Activated CD4-positive, alpha-beta memory T cell treated with anti-CD3 and anti-CD28 coated beads, Interleukin-2, amount 10 ng/mL, durations not matched to agents 7 days and 5 days (primary cell): ENCODE data around the gene ARHGEF3. TPM values are rescaled to one million over a fixed set of nuclear protein-coding genes. Genes with fewer than 3 reads are reported as not detected.
A peak's percentile ranks its signal among the peaks of the same experiment; 100 is the strongest.

Experiments
- CTCF ChIA-PET: fragments of 350-600 bp; sonication (Branson Sonifier 250); formaldehyde crosslinking; loops from one replicate; lab custom pipeline; 2021; ENCODE audit warnings: antibody characterized with exemption, inconsistent platforms; lab: Charles Lee
- POLR2A ChIA-PET: fragments of 350-600 bp; sonication (Branson Sonifier 250); formaldehyde crosslinking; loops from one replicate; lab custom pipeline; 2021; ENCODE audit warnings: antibody characterized with exemption; lab: Charles Lee
- DNase-seq: peaks from one replicate; pipeline ENCODE4 v3.0.0-alpha.2; 2020
- H3K27ac Mint-ChIP-seq: one replicate; pipeline ENCODE4 v1.8.0; 2021; ENCODE audit warnings: mild to moderate bottlenecking, mixed read lengths
- H3K27me3 Mint-ChIP-seq: one replicate; pipeline ENCODE4 v1.8.0; 2021; ENCODE audit warnings: mixed read lengths
- H3K36me3 Mint-ChIP-seq: one replicate; pipeline ENCODE4 v1.8.0; 2021; ENCODE audit warnings: low read depth, mixed read lengths
- H3K4me1 Mint-ChIP-seq: one replicate; pipeline ENCODE4 v1.8.0; 2021; ENCODE audit warnings: mixed read lengths
- H3K4me3 Mint-ChIP-seq: one replicate; pipeline ENCODE4 v1.8.0; 2021; ENCODE audit warnings: mild to moderate bottlenecking, mixed read lengths
- H3K9me3 Mint-ChIP-seq: one replicate; pipeline ENCODE4 v1.8.0; 2021; ENCODE audit warnings: mixed read lengths
- total RNA-seq, 2 experiments: library from RNA; stranded (reverse); gene quantifications; one replicate each; pipeline ENCODE4 v1.2.3, GENCODE V29; 2021

ARHGEF3 gene
- total RNA-seq, 2 experiments from 2014 or later: 71.3 TPM

DNA sequence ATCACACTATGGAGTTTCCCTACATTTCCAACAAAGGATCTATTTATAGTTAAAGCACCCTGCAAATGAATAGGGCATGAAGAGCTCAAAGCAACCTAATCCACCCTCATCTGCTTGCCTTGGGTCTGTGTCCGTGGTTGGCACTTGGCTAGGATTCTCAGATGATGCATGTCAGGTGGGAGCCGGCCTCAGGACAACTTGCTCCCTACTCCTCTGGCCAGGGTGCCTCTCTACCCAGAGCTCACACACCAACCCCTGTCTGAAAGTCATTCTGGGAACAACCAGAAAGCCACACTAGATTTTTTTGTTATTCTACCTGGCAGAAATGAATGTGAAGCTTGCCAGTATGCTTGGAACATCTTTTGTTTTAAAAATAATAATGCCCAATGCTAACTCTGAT, 13.2 kb downstream of the ARHGEF3 start:
- Mint-ChIP-seq H3K9me3 (no peaks in the 10 kb centered on the region), H3K36me3 (peaks cover 32% of the 10 kb centered on the region), H3K4me3 (peak overlapping the region; percentile 19), H3K27ac (peak overlapping the region; percentile 93), H3K27me3 (no peaks in the 10 kb centered on the region), H3K4me1 (peaks cover 90% of the 10 kb centered on the region)
- ChIA-PET POLR2A (interaction anchor here (0.6 to 5.4 kb wide), 13 partner anchors 11 to 768 kb away, joined by 3 to 140 read pairs (median 7); partner anchors contain the start of genes ARHGEF3, PDE12 and TASOR), CTCF (interaction anchor here (0.6 to 4.6 kb wide), 9 partner anchors 9 to 128 kb away, joined by 4 to 111 read pairs (median 6); partner anchors contain the start of genes ARHGEF3 and TASOR)
- DNase-seq: no peak

DNA sequence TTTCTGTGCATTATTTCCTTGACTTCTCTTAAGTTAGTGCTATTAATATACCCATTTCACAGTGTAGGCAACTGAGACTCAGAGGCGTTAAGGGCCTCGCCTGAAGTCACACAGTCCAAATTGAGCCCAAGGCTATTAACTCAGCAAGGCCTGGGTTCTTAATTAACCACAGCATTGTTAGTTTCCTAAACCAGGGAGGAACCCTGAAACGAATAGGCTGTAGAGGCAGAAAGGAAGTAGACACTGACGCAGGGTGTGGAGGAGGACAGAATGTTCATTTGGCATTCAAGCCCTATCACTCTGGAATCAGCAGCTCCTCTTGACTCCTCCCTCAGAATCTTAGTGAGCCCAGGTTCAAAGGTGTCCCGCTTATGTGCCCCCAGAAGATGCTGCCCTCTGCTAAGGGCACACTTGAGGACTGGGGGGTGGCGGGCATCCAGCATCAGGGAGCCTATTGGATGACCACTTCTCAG, 13.9 kb downstream of the ARHGEF3 start:
- DNase-seq: peak; percentile 33
- ChIA-PET POLR2A (interaction anchor here (1.2 to 5.4 kb wide), 8 partner anchors 12 to 129 kb away, joined by 3 to 140 read pairs (median 9); partner anchors contain the start of gene ARHGEF3), CTCF (interaction anchor here (1.3 to 4.6 kb wide), 4 partner anchors 12 to 129 kb away, joined by 6 to 111 read pairs (median 8); partner anchors contain the start of gene ARHGEF3)
- Mint-ChIP-seq H3K4me1 (peaks cover 97% of the 10 kb centered on the region), H3K9me3 (no peaks in the 10 kb centered on the region), H3K27ac (peak overlapping the region; percentile 93), H3K4me3 (peak overlapping the region; percentile 19), H3K27me3 (no peaks in the 10 kb centered on the region), H3K36me3 (peaks cover 30% of the 10 kb centered on the region)

DNA sequence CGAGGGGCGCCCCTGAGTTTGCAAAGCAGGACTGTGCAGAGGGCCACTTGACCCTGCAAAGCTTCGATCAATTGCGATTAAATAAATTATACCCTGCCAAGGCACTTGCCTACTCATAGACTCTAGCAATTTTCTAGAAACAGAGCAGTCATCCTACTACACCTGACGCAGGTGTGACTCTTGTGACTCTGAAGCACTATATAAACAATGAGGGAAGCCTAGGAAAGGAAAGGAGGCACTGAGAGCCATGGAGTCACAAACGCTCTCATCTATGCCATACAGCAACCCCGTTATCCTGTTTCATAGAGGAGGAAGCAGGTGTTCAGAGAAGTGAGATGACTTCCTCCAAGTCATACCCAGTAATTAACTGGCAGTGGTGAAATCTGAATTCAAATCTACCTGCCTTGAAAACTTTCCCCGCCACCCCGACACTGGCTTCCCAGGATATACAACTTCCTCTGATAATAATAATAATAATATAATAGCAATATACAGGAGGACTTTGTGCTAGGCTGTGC, 14.4 kb downstream of the ARHGEF3 start:
- ChIA-PET POLR2A (interaction anchor here (1.7 to 6.2 kb wide), 7 partner anchors 11 to 129 kb away, joined by 9 to 168 read pairs (median 25); partner anchors contain the start of genes ARHGEF3 and TASOR), CTCF (interaction anchor here (3.6 to 6.2 kb wide), 3 partner anchors 12 to 33 kb away, joined by 14 to 118 read pairs (median 111); partner anchors contain the start of gene ARHGEF3)
- H3K9me3 Mint-ChIP-seq: no peaks in the 10 kb centered on the region
- DNase-seq: no peak
- H3K4me1 Mint-ChIP-seq: peaks cover 99% of the 10 kb centered on the region
- no peaks in the 10 kb centered on the region for H3K27me3 Mint-ChIP-seq
- H3K4me3 Mint-ChIP-seq: peak overlapping the region; percentile 26
- H3K27ac Mint-ChIP-seq: peak overlapping the region; percentile 93
- peaks cover 33% of the 10 kb centered on the region for H3K36me3 Mint-ChIP-seq

DNA sequence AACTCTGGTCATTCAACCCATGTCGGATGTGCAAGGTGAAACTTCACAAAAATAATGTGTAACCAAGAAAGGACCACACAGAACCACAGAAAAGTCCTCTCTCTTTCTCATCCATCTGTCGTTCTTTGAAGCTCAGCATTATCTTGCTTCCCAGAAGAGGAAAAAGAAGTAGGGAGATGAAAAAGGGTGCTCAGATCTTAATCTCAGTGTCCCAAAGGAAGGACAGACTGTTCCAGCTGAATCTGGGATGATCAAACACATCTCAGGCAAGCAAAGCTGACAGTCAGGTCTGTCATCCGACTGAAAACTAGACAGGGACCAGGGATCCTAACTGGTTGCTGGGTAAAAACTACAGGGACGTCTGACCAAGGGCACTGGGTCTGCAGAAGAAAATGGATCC, 16.2 kb downstream of the ARHGEF3 start:
- ChIA-PET POLR2A (interaction anchor here (0.9 to 7.3 kb wide), 7 partner anchors 13 to 131 kb away, joined by 3 to 168 read pairs (median 25); partner anchors contain the start of genes ARHGEF3 and TASOR), CTCF (interaction anchor here (3.6 to 6.2 kb wide), 2 partner anchors 13 to 31 kb away, joined by 14 to 118 read pairs; partner anchors contain the start of gene ARHGEF3)
- H3K9me3 Mint-ChIP-seq: no peaks in the 10 kb centered on the region
- peak overlapping the region; percentile 96 for H3K27ac Mint-ChIP-seq
- H3K4me3 Mint-ChIP-seq: no peak overlapping the region
- no peaks in the 10 kb centered on the region for H3K27me3 Mint-ChIP-seq
- peaks cover 97% of the 10 kb centered on the region for H3K4me1 Mint-ChIP-seq
- peaks cover 45% of the 10 kb centered on the region for H3K36me3 Mint-ChIP-seq
- DNase-seq: no peak

DNA sequence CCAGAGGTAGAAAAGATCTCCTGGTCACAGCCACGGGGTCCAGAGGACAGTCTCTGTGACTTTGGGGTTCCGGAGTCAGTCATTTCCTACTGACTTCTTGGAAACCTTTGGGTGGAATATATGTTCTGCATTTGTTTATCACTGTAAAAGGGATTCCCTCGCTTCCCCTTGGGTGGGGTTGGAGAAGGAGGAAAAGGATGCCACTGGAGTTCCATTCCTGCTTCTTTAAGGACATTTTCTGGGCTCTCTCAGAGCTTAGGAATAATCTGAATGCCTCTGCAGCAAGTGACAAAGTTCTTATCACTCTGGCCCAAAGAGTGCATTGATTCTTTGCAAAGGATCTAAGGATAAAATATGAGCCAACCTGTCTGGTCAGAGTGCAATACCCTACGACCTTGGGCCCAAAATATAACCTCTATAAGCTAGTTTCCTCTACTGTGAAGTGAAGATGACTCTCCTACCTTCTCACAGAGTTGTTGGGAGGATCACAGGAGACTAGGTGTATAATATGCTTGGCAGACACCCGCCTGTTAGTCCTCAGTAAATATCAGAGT, 17.2 kb downstream of the ARHGEF3 start:
- H3K27me3 Mint-ChIP-seq: no peaks in the 10 kb centered on the region

DNA sequence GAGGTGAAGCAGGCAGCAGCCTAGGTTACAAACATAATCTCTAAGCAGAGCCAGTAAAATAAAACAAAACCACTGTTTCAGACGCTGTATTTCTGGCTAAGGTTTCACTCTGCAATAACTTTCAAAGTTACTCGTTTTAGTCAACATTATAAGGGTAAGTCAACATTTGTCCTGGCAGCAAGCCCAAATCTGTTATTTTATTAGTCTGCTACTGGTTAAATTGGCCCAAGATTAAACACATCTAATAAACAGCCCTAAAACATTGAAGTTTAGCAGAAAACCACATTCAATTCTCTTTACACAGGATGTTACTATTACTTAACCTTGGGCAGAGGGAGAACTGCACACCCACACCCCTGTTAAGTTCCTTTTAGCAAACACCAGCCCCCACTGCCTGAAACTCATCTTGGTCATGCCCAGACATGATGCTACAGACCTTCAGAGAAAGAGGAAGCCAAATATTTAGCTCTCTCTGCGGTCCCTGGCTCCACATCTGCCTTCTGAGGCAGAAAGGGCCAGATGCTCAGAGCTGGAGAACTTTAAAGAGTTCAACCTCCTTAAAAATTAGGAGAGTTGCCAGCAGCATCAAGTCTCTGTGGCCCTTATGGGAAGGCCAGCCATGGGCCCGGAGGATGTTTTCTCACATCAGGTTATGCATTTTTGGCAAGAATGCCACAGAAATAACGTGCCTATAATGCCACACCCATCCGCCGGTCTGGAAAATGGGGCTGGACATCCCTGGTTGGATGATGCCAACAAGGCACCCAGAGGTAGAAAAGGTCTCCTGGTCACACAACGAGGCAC, 17.9 kb downstream of the ARHGEF3 start:
- H3K4me1 Mint-ChIP-seq: peaks cover 89% of the 10 kb centered on the region
- no peaks in the 10 kb centered on the region for H3K9me3 Mint-ChIP-seq
- peak overlapping the region; percentile 96 for H3K27ac Mint-ChIP-seq
- DNase-seq: peak; percentile 81
- peak overlapping the region; percentile 57 for H3K4me3 Mint-ChIP-seq
- ChIA-PET CTCF (interaction anchor here (0.9 to 6.2 kb wide), 4 partner anchors 15 to 79 kb away, joined by 4 to 118 read pairs (median 9); partner anchors contain the start of gene ARHGEF3), POLR2A (interaction anchor here (0.6 to 7.3 kb wide), 15 partner anchors 10 to 132 kb away, joined by 3 to 168 read pairs (median 5); partner anchors contain the start of genes ARHGEF3 and TASOR)
- no peaks in the 10 kb centered on the region for H3K27me3 Mint-ChIP-seq
- H3K36me3 Mint-ChIP-seq: peaks cover 50% of the 10 kb centered on the region

More for the DNA sequence above, 17.2 kb downstream of the ARHGEF3 start:
- no peak for DNase-seq
- peaks cover 52% of the 10 kb centered on the region for H3K36me3 Mint-ChIP-seq
- ChIA-PET POLR2A (interaction anchor here (0.9 to 7.3 kb wide), 12 partner anchors 14 to 132 kb away, joined by 3 to 168 read pairs (median 13); partner anchors contain the start of genes ARHGEF3 and TASOR), CTCF (interaction anchor here (0.5 to 6.2 kb wide), 6 partner anchors 14 to 820 kb away, joined by 3 to 118 read pairs (median 4); partner anchors contain the start of gene ARHGEF3)
- H3K4me3 Mint-ChIP-seq: peak overlapping the region; percentile 57
- peaks cover 94% of the 10 kb centered on the region for H3K4me1 Mint-ChIP-seq
- H3K27ac Mint-ChIP-seq: peak overlapping the region; percentile 96
- no peaks in the 10 kb centered on the region for H3K9me3 Mint-ChIP-seq

DNA sequence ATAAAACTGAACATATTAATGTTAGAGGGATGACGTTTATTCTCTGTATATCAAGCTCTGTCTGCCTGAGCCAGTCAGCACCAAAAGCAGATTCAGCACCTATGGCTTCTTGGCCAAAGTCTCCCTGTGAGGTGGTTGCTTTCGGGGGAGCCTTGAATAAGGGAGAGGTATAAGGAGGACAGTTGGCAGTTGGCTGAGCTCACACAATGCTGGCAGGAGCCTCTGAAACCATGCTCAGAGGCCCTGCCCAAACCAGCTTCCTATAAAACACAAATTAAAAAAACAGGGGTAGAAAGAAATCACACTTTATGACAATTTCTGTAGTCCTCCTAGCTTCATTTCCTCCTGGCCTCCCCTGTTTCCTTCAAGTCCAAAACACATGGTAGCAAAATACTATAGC, 18.8 kb downstream of the ARHGEF3 start:
- ChIA-PET CTCF (interaction anchor here (0.8 to 6.2 kb wide), 6 partner anchors 16 to 205 kb away, joined by 3 to 118 read pairs (median 4); partner anchors contain the start of gene ARHGEF3), POLR2A (interaction anchor here (0.7 to 7.3 kb wide), 14 partner anchors 7 to 226 kb away, joined by 3 to 168 read pairs (median 5); partner anchors contain the start of genes ARHGEF3, CCDC66 and TASOR)
- no peaks in the 10 kb centered on the region for H3K27me3 Mint-ChIP-seq
- peak overlapping the region; percentile 96 for H3K27ac Mint-ChIP-seq
- peak; percentile 30 for DNase-seq
- peak overlapping the region; percentile 57 for H3K4me3 Mint-ChIP-seq
- peaks cover 84% of the 10 kb centered on the region for H3K4me1 Mint-ChIP-seq
- peaks cover 50% of the 10 kb centered on the region for H3K36me3 Mint-ChIP-seq
- H3K9me3 Mint-ChIP-seq: no peaks in the 10 kb centered on the region

DNA sequence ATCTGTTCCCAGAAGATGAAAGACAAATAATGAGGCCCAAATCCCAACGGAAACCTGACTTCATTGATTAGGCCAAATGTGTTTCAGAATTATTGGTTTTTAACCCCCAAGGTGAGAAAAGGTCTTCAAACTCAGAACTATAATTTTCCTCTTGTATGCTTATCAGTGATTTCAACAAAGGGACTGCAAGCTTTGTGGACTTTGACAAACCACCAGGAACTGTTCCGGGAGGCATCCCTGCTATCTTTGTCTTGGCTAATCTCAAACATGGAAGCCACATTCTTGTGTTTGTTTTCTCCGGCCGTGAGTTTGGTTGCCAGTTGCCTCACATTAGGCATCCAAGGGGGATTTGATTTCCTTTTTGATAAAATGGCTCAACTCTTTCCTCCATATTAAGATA, 19.5 kb downstream of the ARHGEF3 start:
- Mint-ChIP-seq H3K27ac (peak overlapping the region; percentile 96), H3K9me3 (no peaks in the 10 kb centered on the region), H3K4me3 (no peak overlapping the region), H3K36me3 (peaks cover 56% of the 10 kb centered on the region), H3K27me3 (no peaks in the 10 kb centered on the region), H3K4me1 (peaks cover 83% of the 10 kb centered on the region)
- CTCF ChIA-PET: interaction anchor here (0.7 to 6.2 kb wide), 7 partner anchors 17 to 205 kb away, joined by 3 to 118 read pairs (median 3); partner anchors contain the start of gene ARHGEF3
- DNase-seq: no peak
- POLR2A ChIA-PET: interaction anchor here (0.7 to 7.3 kb wide), 13 partner anchors 8 to 447 kb away, joined by 3 to 168 read pairs (median 5); partner anchors contain the start of genes ARHGEF3 and TASOR

DNA sequence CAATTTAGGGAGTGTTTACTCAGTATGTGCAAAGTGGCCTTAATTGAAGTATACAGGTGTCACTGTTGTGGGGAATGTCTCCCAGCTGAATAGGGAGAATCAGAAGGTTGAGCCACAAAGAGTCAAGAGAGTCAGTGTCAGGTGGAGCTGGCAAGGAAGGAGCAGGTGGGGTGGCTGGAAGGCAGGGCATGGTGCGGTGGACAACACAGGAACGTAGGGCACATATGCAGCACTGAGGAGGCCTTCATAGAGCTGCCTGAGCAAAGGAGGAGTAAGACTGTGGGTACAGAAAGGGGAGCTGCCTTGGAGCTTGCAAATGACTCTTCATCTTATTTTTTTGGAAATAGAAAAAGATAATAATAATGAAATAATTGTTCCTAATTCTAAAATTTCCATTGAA, 20.0 kb downstream of the ARHGEF3 start:
- H3K4me3 Mint-ChIP-seq: no peak overlapping the region
- POLR2A ChIA-PET: interaction anchor here (0.9 to 7.3 kb wide), 5 partner anchors 8 to 447 kb away, joined by 4 to 168 read pairs (median 22); partner anchors contain the start of gene ARHGEF3

DNA sequence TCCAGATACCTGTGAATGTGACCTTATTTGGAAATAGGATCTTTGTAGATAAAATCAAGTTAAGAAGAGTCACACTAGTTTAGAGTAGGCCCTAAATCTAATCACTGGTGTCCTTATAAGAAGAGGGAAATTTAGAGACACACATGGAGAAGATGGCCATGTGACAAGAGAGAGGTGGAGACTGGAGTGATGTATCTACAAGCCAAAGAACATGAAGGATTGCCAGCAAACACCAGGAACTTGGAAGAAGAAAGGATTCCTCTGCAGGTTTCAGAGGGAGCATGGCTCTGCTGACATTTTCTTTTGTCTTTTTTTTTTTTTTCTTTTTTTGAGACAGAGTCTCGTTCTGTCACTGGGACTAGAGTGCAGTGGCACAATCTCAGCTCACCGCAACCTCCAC, 20.8 kb downstream of the ARHGEF3 start:
- ChIA-PET CTCF (interaction anchor here (0.6 to 6.2 kb wide), 2 partner anchors 18 to 107 kb away, joined by 5 to 118 read pairs; partner anchors contain the start of gene ARHGEF3), POLR2A (interaction anchor here (6.2 to 7.3 kb wide), 2 partner anchors 17 to 26 kb away, joined by 63 to 168 read pairs; partner anchors contain the start of gene ARHGEF3)
- H3K27ac Mint-ChIP-seq: no peak overlapping the region
- peaks cover 78% of the 10 kb centered on the region for H3K4me1 Mint-ChIP-seq
- no peak overlapping the region for H3K4me3 Mint-ChIP-seq
- H3K27me3 Mint-ChIP-seq: no peaks in the 10 kb centered on the region
- peaks cover 51% of the 10 kb centered on the region for H3K36me3 Mint-ChIP-seq
- no peak for DNase-seq
- no peaks in the 10 kb centered on the region for H3K9me3 Mint-ChIP-seq

More for the DNA sequence above, 20.0 kb downstream of the ARHGEF3 start:
- Mint-ChIP-seq H3K4me1 (peaks cover 83% of the 10 kb centered on the region), H3K27ac (peak overlapping the region; percentile 96), H3K27me3 (no peaks in the 10 kb centered on the region), H3K9me3 (no peaks in the 10 kb centered on the region), H3K36me3 (peaks cover 57% of the 10 kb centered on the region)
- DNase-seq: no peak
- CTCF ChIA-PET: interaction anchor here (0.7 to 6.2 kb wide), 6 partner anchors 17 to 206 kb away, joined by 3 to 118 read pairs (median 4); partner anchors contain the start of gene ARHGEF3

DNA sequence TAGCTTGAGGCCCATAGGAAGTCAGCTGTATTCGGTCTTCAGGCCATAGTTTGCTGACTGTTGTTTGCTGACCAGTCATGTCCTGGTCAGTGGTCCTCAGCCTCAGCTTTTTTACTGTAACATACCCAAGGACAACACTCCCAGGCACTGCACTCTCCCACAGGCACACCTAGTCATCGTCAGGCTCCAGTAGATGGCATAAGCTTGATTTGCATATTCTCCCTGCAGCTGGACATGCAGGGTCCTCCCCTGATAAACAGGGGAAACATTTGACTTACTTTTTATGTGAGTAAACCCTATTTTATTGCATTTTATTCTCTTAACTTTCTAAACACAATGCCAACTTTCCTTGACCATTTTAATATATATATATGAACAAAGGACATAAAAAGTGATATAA, 22.9 kb downstream of the ARHGEF3 start:
- Mint-ChIP-seq H3K4me3 (no peak overlapping the region), H3K9me3 (no peaks in the 10 kb centered on the region), H3K4me1 (peaks cover 62% of the 10 kb centered on the region), H3K27me3 (no peaks in the 10 kb centered on the region), H3K27ac (no peak overlapping the region), H3K36me3 (peaks cover 59% of the 10 kb centered on the region)
- POLR2A ChIA-PET: interaction anchor here (2.0 to 2.8 kb wide), 2 partner anchors 11 to 21 kb away, joined by 8 to 11 read pairs; no protein-coding TSS in a partner anchor
- CTCF ChIA-PET: interaction anchor here (0.6 to 1.8 kb wide), 3 partner anchors 19 to 21 kb away, joined by 5 to 6 read pairs (median 5); no protein-coding TSS in a partner anchor
- no peak for DNase-seq
